Type B pancreatic cell (in vitro differentiated cells): ENCODE data around the gene SMAD3. TPM values are rescaled to one million over a fixed set of nuclear protein-coding genes. Genes with fewer than 3 reads are reported as not detected.

ENCODE experiments used
- DNase-seq: peaks from one replicate; pipeline ENCODE4 v3.0.0; 2021; ENCODE audit warnings: mixed read lengths; ENCODE audit not compliant: unreplicated experiment; ENCODE audit errors: extremely low spot score
- H3K27ac Mint-ChIP-seq: 2 replicates; pipeline ENCODE4 v1.8.0; 2021; ENCODE audit warnings: mild to moderate bottlenecking, mixed read lengths
- H3K27me3 Mint-ChIP-seq: 2 replicates; pipeline ENCODE4 v1.8.0; 2021; ENCODE audit warnings: mixed read lengths
- H3K36me3 Mint-ChIP-seq: 2 replicates; pipeline ENCODE4 v1.8.0; 2021; ENCODE audit warnings: mixed read lengths
- H3K4me1 Mint-ChIP-seq: one replicate; pipeline ENCODE4 v1.8.0; 2021; ENCODE audit warnings: mixed read lengths; ENCODE audit not compliant: unreplicated experiment
- H3K4me3 Mint-ChIP-seq: 2 replicates; pipeline ENCODE4 v1.8.0; 2021; ENCODE audit warnings: mild to moderate bottlenecking, mixed read lengths
- H3K9me3 Mint-ChIP-seq: 2 replicates; pipeline ENCODE4 v1.8.0; 2021; ENCODE audit warnings: mixed read lengths
- CTCF ChIP-seq: fragments of 200-600 bp; sonication (generic); conservative IDR thresholded peaks from 2 replicates; pipeline ENCODE4 v1.5.0; 2021; ENCODE audit warnings: antibody characterized with exemption, mild to moderate bottlenecking
- total RNA-seq: library from RNA; stranded (reverse); gene quantifications from 2 replicates; pipeline ENCODE4 v1.2.1, GENCODE V29; 2021; ENCODE audit warnings: low replicate concordance

SMAD3 gene
- total RNA-seq, 1 donor from 2014 or later: 52.0 TPM

DNA sequence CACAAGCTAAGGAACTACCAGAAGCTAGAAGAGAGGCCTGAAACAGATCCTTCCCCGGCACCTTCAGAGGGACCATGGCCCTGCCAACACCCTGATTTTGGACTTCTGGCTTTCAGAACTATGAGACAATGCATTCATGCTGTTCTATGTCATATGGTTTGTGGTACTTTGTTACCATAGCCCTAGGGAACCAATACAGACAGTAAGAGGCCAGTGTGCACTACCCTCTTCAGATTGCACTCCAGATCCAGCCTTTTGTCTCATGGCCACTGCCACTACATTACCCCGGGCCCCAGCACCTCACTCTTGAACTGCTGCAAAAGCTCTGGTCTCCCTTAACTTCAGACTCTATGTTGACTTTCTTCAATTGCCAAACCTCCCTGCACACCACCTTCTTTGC is 165.1 kb downstream of the SMAD3 start:
- H3K27ac Mint-ChIP-seq: no peak overlapping the region

GRCh38 chr15:67232591-67232990 is 167.2 kb downstream of the SMAD3 start:
- no peak for DNase-seq
- H3K9me3 Mint-ChIP-seq: no peaks in the 10 kb centered on the region
- peaks cover 3% of the 10 kb centered on the region for H3K4me1 Mint-ChIP-seq
- no peak overlapping the region for H3K4me3 Mint-ChIP-seq
- H3K36me3 Mint-ChIP-seq: peaks cover 60% of the 10 kb centered on the region
- H3K27me3 Mint-ChIP-seq: no peaks in the 10 kb centered on the region
- no peak for TF ChIP-seq CTCF
- no peak overlapping the region for H3K27ac Mint-ChIP-seq

More for the DNA sequence above, 165.1 kb downstream of the SMAD3 start:
- Mint-ChIP-seq H3K36me3 (peaks cover 54% of the 10 kb centered on the region), H3K9me3 (no peaks in the 10 kb centered on the region), H3K27me3 (no peaks in the 10 kb centered on the region), H3K4me1 (no peaks in the 10 kb centered on the region), H3K4me3 (no peak overlapping the region)
- no peak for DNase-seq
- no peak for TF ChIP-seq CTCF

DNA sequence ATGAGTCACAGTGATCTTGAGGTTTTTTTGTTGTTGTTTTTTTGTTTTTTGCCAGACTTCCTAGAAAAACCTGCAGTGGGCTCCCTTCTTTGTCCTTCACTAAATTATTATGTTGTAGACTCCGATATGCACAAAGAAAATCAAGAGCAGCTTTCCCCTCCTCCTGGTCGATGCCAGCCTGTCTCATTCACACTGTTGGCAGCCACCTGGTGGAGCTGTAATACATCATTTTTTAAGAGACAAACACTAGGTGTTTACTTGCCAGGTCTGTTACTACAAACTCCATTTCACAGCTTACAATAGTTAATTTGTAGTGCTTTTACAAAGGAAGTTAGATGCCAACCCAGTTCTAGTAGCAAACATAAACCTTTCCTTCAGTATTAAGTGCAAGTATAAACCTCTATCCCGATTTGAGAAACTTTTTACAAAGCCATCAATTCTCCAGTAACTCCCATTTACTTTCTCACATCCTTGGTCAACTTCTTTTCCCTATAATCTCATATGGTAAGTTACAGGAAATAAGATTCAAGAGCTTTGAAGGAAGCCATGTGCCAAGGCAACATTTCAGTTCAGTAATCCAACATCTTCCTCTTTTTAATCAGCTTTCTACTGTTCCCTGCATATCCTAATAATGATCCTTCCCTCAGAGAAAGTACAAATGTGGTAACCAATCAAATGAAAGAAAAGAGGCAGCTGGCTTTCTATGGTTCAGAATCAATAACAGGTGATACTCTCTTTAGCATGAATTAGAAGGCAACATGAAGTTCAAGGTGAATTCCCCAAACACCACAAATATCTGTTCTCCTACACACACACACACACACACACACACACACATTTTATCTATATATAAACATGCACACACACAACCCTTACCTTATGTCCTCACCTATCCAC is 175.1 kb downstream of the SMAD3 start:
- Mint-ChIP-seq H3K9me3 (no peaks in the 10 kb centered on the region), H3K27me3 (no peaks in the 10 kb centered on the region), H3K4me1 (peaks cover 30% of the 10 kb centered on the region), H3K27ac (no peak overlapping the region), H3K4me3 (no peak overlapping the region), H3K36me3 (peaks cover 12% of the 10 kb centered on the region)
- peak; percentile 24 for TF ChIP-seq CTCF
- DNase-seq: no peak

- Mint-ChIP-seq H3K27me3 (no peaks in the 10 kb centered on the region), H3K4me3 (peak overlapping the region; percentile 31), H3K27ac (peak overlapping the region; percentile 44), H3K4me1 (peaks cover 30% of the 10 kb centered on the region), H3K9me3 (no peaks in the 10 kb centered on the region), H3K36me3 (peaks cover 13% of the 10 kb centered on the region)
- DNase-seq: no peak
- TF ChIP-seq CTCF: no peak
Measured at GRCh38 chr15:67241132-67241855, 175.9 kb downstream of the SMAD3 start.

DNA sequence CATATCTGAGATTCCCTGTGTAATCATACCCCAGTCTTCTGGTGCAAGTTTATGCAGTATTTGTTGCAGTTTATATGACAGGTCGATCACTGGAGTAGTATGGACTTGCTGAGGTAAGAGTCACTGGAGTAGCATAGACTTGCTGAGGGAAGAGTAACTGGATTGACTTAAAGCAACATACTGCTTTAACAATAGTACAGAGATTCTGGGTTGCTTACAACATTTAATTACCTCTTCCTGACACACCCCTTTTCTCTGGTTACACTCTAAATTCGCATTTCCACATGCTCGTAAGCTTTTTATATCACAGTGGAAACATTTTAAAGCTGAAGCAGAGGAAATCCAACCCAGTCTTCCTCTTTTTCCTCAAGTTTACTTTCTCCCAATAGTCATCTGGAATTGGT is 177.3 kb downstream of the SMAD3 start:
- no peak overlapping the region for H3K4me3 Mint-ChIP-seq
- H3K36me3 Mint-ChIP-seq: peaks cover 22% of the 10 kb centered on the region
- no peak for TF ChIP-seq CTCF
- peaks cover 26% of the 10 kb centered on the region for H3K4me1 Mint-ChIP-seq
- H3K9me3 Mint-ChIP-seq: peaks cover 5% of the 10 kb centered on the region
- H3K27me3 Mint-ChIP-seq: no peaks in the 10 kb centered on the region
- DNase-seq: no peak
- H3K27ac Mint-ChIP-seq: no peak overlapping the region

Other genes starting within 250 kb of the SMAD3 start
- 48.4 and 50.9 TPM in 2 replicates for gene AAGAB, start 189.1 kb downstream of the SMAD3 start, total RNA-seq
- 1.00 and 2.0 TPM in 2 replicates for gene IQCH, start 189.2 kb downstream of the SMAD3 start, total RNA-seq